ENCODE measurements around the gene OR51D1. TPM values are rescaled to one million over a fixed set of nuclear protein-coding genes. Genes with fewer than 3 reads are reported as not detected.

OR51D1 gene
- total RNA-seq, 4 donors from 2014 or later = not detected

- Histone ChIP-seq H3K27me3 (no peaks in the 10 kb centered on the region), H3K27ac (no peak overlapping the region), H3K4me1 (peaks cover 0 to under 1% of the 10 kb centered on the region in 2 donors), H3K4me3 (no peak overlapping the region), H3K9me3 (no peaks in the 10 kb centered on the region), H3K36me3 (no peaks in the 10 kb centered on the region)
- in situ Hi-C loops (cut with MboI; ENCODE audit: low sequenced_read_pairs in 4 of 4) (no loop called here), intact Hi-C loops (cut with DNase I; ENCODE audit: low total_unique reads) (no loop called here)
- ATAC-seq (no peak), DNase-seq (no peak)
- TF ChIP-seq CTCF (IDR thresholded peaks at IDR 0.05 in 4 of 5, conservative IDR thresholded peaks at IDR 0.05 in 1 of 5) = no peak
- no peak for TF ChIP-seq POLR2A (IDR thresholded peaks at IDR 0.05)
Observed at GRCh38 chr11:4662876-4663275, 25.6 kb downstream of the OR51D1 start.

DNA sequence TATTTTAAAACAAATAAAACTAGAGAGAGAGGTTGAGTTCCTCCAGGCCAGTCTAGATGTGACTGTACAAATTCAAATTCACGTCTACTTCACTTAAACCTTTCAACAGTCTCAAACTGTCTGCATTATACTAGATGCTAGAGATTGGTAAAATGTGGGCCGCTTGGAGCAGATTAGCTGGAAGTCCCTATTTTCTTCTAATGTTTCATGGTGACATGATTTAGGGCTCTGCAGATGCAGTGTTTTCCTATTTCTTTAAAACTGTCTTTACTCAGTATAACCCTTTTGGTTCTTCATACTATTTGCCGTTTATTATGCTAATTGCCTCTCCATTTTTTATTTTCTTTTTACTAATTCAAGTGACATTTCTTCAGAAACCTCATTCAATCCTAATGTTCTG, 26.9 kb downstream of the OR51D1 start:
- intact Hi-C loops (cut with DNase I; ENCODE audit: low total_unique reads) (no loop called here), in situ Hi-C loops (cut with MboI; ENCODE audit: low sequenced_read_pairs in 4 of 4) (no loop called here)
- no peaks in the 10 kb centered on the region for H3K27me3 ChIP-seq
- H3K36me3 ChIP-seq = no peaks in the 10 kb centered on the region
- H3K9me3 ChIP-seq = no peaks in the 10 kb centered on the region
- no peak for TF ChIP-seq CTCF (IDR thresholded peaks at IDR 0.05 in 4 of 5, conservative IDR thresholded peaks at IDR 0.05 in 1 of 5)
- TF ChIP-seq POLR2A (IDR thresholded peaks at IDR 0.05) = no peak
- H3K27ac ChIP-seq = no peak overlapping the region
- H3K4me1 ChIP-seq = no peaks in the 10 kb centered on the region
- H3K4me3 ChIP-seq = no peak overlapping the region
- ATAC-seq (no peak), DNase-seq (no peak)

- DNase-seq (no peak), ATAC-seq (no peak)
- no peaks in the 10 kb centered on the region for H3K27me3 ChIP-seq
- H3K27ac ChIP-seq = no peak overlapping the region
- TF ChIP-seq POLR2A (IDR thresholded peaks at IDR 0.05) (no peak), CTCF (IDR thresholded peaks at IDR 0.05 in 4 of 5, conservative IDR thresholded peaks at IDR 0.05 in 1 of 5) (no peak)
- H3K36me3 ChIP-seq = no peaks in the 10 kb centered on the region
- in situ Hi-C loops (cut with MboI; ENCODE audit: low sequenced_read_pairs in 4 of 4) = no loop called here
- no peaks in the 10 kb centered on the region for H3K4me1 ChIP-seq
- H3K4me3 ChIP-seq = no peak overlapping the region
- intact Hi-C loops (cut with DNase I; ENCODE audit: low total_unique reads) = no loop called here
- no peaks in the 10 kb centered on the region for H3K9me3 ChIP-seq
Observed at GRCh38 chr11:4664786-4665185, 27.5 kb downstream of the OR51D1 start.

GRCh38 chr11:4665424-4665823, 28.1 kb downstream of the OR51D1 start:
- no peak overlapping the region for H3K27ac ChIP-seq
- no peaks in the 10 kb centered on the region for H3K9me3 ChIP-seq
- H3K36me3 ChIP-seq = no peaks in the 10 kb centered on the region
- TF ChIP-seq POLR2A (IDR thresholded peaks at IDR 0.05) = no peak
- no peak for TF ChIP-seq CTCF (IDR thresholded peaks at IDR 0.05 in 4 of 5, conservative IDR thresholded peaks at IDR 0.05 in 1 of 5)
- H3K4me3 ChIP-seq = no peak overlapping the region
- H3K4me1 ChIP-seq = no peaks in the 10 kb centered on the region
- DNase-seq = no peak
- ATAC-seq = no peak
- intact Hi-C loops (cut with DNase I; ENCODE audit: low total_unique reads) = no loop called here
- H3K27me3 ChIP-seq = no peaks in the 10 kb centered on the region
- in situ Hi-C loops (cut with MboI; ENCODE audit: low sequenced_read_pairs in 4 of 4) = no loop called here

DNA sequence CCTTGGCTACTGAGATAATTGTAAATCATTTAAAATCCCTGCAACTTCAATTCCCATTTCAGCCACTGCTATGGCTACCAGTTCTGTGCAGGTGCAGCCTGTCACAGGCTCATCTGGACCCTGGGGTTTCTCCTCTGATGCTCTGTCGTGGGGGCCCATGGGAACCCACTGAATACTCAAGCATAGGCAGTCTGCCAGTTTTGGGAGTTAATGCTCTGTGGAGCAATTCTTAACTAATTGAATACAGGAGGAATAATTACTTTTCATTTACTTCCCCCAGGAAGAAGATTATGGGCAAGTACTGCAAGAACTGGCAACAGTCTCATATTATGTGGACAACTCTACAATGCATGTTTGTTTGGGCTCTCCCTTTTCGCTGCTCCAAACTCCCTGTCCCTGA, 34.5 kb downstream of the OR51D1 start:
- in situ Hi-C loops (cut with MboI; ENCODE audit: low sequenced_read_pairs in 4 of 4) = no loop called here
- H3K4me1 ChIP-seq = no peaks in the 10 kb centered on the region
- H3K36me3 ChIP-seq = no peaks in the 10 kb centered on the region
- no peak overlapping the region for H3K27ac ChIP-seq
- no peak for TF ChIP-seq CTCF (IDR thresholded peaks at IDR 0.05 in 4 of 5, conservative IDR thresholded peaks at IDR 0.05 in 1 of 5)
- TF ChIP-seq POLR2A (IDR thresholded peaks at IDR 0.05) = no peak
- H3K4me3 ChIP-seq = no peak overlapping the region
- no peaks in the 10 kb centered on the region for H3K27me3 ChIP-seq
- ATAC-seq (no peak), DNase-seq (no peak)
- H3K9me3 ChIP-seq = no peaks in the 10 kb centered on the region
- intact Hi-C loops (cut with DNase I; ENCODE audit: low total_unique reads) = no loop called here
